ENCODE data around the gene POLK.

The POLK gene

GRCh38 chr5:75611311-75612225 lies 99.9 kb downstream of the POLK start, which contains the start of gene ANKDD1B:
Gene ANKDD1B (plus strand): TSS chr5:75611453. CDS start chr5:75611635, 182 bp downstream.
- peak; percentile 14 for DNase-seq

- DNase-seq = no peak
Observed at GRCh38 chr5:75612226-75612569, 100.5 kb downstream of the POLK start.

DNA sequence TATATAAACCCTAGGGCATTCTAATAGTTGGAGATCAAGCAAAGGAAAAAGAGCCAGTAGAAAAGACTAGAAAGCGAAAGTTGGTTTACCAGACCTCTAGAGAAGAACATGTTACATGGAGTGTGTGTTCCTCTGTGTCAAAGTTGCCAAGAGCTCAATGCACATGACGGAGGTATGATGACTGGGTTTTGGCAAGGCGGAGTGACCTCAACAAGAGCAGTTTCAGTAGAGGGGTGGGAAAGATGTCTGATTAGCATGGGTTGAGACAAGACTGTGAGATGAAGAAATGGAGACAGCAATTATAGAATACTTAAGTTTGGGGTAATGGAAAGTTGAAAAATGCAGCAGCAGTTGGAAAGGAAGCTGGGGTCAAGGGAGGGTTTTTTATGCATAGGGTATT lies 101.2 kb downstream of the POLK start:
- no peak for DNase-seq

GRCh38 chr5:75614176-75614575 lies 102.5 kb downstream of the POLK start:
- DNase-seq = no peak

DNA sequence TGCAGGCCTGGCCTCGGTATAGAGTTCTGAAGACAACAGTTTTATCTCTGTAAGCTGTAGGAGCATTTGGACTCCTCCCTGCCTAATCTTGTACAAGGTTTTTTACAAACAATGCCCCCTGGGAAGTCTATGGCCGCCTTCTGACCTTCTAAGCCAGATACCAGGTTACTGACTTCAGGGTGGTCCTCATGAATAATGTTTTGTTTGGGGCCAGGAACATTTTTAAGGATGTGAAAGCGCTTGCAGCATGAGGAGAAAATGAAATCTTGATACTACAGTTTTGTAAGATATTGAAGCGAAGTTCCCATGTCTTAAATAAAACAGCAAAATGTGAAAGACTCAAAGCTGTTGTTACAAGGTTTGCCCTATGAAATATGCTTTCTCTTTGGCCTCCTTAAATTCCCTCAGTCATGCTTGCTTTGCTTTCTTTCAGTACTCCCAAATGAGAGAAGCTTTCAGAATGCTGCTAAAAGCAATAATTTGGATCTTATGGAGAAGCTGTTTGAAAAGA lies 104.7 kb downstream of the POLK start:
- no peak for DNase-seq

DNA sequence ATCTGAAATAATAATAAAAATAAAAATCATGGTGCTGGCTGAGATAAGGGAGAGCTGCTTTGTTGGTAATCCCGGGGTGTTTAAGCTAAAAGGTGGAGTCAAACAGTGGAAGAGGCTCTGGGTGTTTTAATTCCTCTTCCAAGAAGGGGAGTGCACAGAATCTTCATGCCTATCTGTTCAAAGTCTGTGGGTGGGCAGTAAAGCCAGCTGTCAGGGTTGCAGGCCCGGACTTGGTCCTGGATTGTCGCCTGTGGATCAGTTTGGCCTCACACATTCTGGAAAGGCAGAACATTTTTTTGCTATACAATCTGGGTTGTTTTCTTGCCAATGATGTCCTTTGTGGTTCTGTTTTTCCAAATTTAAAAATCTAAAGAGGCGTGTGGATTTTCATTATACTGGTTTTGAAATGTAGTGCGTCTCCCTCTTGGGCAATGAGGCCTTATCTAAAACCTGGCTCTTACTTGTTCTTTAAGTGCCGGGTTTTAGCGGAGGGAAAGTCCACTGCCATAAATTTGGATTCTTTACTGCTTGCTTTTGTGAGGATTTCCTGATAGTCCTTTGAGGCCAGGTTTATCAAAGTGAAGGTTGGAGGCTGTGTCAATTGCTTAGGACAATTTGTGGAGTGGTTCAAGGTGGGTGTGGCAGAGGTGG lies 105.4 kb downstream of the POLK start:
- no peak for DNase-seq

DNA sequence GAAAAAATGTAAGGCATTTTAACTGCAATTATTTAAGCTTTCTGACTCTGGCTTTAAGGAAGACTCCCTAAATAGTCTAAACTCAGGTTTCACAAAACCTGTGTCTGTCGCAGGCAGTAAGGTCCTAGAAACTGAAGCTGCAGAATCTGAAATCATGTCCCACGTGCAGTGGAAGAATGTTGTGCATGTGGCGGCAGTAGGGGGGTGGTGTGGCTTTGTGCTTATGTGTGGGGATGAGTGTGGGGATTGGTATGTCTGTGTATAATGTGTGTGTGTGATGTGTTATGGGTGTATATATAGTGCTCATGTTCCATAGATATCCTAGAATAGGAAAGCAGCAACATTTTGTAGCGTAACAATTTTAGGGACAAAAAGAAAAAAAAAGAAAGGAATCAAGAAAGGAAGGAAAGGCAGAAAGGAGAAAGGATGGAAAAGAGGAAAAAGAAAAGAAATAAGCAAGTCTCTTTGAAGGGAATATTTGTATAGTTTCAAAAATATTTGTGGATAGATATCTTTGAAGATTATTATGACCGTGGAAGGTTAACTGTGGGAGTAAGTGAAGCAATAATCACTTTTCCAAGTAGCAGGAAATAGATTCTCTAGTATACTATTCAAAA lies 106.2 kb downstream of the POLK start:
- DNase-seq = no peak

- DNase-seq = no peak
Observed at GRCh38 chr5:75620184-75620959, 108.7 kb downstream of the POLK start.

DNA sequence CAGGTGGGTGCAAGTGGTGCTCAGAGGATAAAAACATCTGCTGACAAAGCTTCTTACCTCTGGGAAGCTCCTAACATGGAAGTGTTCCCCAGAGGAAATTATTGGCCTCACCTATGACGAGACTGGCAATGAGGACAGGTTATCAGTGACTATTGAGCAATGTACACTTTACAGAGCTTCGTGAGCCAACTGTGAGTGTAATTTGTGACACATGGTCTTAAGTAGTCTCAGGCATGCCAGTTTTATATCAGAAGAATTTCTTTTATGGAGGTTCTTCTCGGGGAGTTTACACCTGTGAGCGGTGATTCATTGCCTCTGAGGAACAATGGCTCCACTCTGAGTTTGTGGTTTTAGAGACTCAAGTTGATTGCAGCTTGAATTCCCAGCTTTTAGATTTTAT lies 110.9 kb downstream of the POLK start:
- DNase-seq = no peak

DNA sequence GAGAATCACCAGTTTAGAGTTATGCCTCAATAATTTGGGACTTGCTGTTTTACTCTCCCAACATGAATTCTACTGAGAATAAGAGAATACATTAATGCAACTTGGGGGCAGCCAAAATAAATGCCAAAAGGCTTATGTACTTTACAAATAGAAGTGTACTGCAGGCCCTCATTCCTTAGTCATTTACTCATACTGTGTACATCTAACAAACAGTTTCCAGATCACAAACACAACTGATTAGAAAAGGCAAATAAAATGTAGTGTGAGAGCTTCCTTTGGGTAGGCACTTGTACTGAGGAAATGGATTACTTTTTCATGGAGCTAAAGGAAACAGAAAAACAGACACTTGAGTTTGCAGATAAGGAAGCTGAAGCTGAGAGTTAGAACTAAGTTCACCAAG lies 112.2 kb downstream of the POLK start:
- no peak for DNase-seq

DNA sequence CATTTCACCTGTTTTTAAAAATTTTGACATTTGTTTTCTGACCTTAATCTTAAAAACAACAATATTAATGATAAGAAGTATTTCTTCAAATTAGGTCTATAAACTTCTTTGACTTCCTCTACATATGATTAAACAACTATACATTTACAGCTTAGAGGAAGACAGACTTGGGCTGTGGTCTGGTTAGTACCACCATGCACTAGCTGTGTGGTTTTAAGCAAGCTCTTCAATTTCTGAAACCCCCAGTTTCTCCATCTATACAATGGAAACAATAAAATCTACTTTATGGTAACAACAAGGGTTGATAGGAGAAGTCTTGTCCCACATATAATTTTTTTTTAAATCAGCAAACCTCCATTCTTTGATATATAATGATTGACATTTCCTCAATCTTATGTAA lies 115.3 kb downstream of the POLK start:
- DNase-seq = no peak

- DNase-seq = no peak
Observed at GRCh38 chr5:75627801-75628200, 116.1 kb downstream of the POLK start.

DNA sequence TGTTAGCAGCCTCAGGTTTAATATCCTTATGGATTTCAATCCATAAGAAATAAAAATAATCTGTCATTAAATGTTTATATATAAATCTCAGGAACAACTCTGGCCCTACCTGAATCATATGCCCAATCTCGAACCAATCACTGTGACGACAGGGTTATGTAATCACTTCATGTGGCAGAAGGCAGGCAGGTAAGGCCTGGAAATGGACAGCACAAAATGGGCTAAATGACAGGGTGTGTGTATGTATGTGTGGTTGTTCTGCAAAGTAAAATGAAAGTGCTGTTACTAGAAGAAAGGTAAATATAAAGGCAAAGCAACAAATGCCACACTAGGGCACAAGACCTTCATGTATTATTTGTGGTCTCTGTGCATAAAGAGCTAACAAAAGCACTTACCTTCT lies 119.2 kb downstream of the POLK start:
- no peak for DNase-seq

DNA sequence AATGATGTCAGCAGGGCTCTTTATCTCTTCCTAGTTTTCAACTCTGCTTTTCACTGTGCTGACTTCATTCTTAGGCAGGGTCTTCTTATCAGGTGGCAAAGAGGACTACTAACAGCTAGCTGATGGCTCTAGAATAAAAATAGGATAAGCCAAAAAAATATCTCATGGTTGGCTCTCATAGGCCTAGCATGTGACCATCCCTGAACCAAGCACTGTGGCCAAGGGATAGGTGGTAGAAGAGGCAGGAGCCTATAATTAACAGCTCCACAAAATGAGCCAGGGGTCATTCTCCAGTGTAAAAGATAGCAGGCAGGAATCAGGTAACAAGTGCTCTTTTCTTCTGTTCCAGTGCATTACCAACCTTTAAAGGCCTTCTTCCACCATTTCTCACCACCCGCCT lies 120.6 kb downstream of the POLK start:
- DNase-seq = no peak

DNA sequence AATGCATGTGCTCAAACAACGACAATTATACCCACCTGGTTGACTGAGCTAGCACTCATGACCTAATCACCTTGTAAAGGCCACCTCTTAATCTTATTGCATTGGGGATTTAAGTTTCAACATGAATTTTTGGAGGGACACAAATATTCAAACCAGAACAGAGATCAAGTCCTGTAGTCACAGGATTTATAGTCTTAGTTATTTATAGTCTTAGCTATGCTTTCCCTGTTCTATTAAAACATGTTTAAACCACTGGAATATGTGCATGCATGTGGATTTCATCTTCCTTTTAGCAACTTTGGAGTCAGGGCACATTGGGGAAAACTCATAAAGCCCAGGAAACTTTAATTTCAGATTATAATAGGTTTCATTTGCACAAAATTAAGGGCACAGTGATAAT lies 126.3 kb downstream of the POLK start:
- no peak for DNase-seq

- no peak for DNase-seq
Observed at GRCh38 chr5:75639535-75640311, 128.0 kb downstream of the POLK start.

GRCh38 chr5:75640395-75640794 lies 128.7 kb downstream of the POLK start:
- no peak for DNase-seq

- no peak for DNase-seq
Observed at GRCh38 chr5:75640826-75641225, 129.1 kb downstream of the POLK start.

- DNase-seq = no peak
Observed at GRCh38 chr5:75648712-75649111, 137.0 kb downstream of the POLK start.

Measured in activated naive CD4-positive, alpha-beta T cell treated with anti-CD3 and anti-CD28 coated beads, Interleukin-2, amount 50 U/mL, for 16 hours (primary cell).